Esophagus squamous epithelium (tissue), 5 donors: ENCODE data around the gene ARHGAP26. TPM values are rescaled to one million over a fixed set of nuclear protein-coding genes. Genes with fewer than 3 reads are reported as not detected.

Experiments used
- DNase-seq: peaks from one replicate; lab custom pipeline; 2025; lab: John Stamatoyannopoulos, UW
- H3K27ac ChIP-seq, 4 donors: fragments of 200-600 bp; sonication (generic); one replicate each; pipeline ENCODE4 v1.5.1; 2016 to 2019; ENCODE audit warnings: mild to moderate bottlenecking in 1 of 4
- H3K27me3 ChIP-seq, 4 donors: fragments of 200-600 bp; sonication (generic); 1 replicate in 3 of 4; 2 replicates in 1 of 4; pipeline versions ENCODE4 v1.5.1 to v1.6.0; 2017 to 2021; ENCODE audit warnings: antibody characterized with exemption in 1 of 4
- H3K36me3 ChIP-seq, 3 donors: fragments of 200-600 bp; sonication (generic); one replicate each; pipeline ENCODE4 v1.5.1; 2016 to 2019
- H3K4me1 ChIP-seq, 3 donors: fragments of 200-600 bp; sonication (generic); one replicate each; pipeline ENCODE4 v1.5.1; 2017 to 2019
- H3K4me3 ChIP-seq, 4 donors: fragments of 200-600 bp; sonication (generic); 1 replicate in 3 of 4; 2 replicates in 1 of 4; pipeline ENCODE4 v1.5.1; 2016 to 2019; ENCODE audit warnings: mild to moderate bottlenecking in 2 of 4, moderate library complexity in 1 of 4
- H3K9me3 ChIP-seq, 3 donors: fragments of 200-600 bp; sonication (generic); one replicate each; pipeline ENCODE4 v1.5.1; 2016 to 2019
- CTCF ChIP-seq, 6 experiments: fragments of 450-650 bp in 4 of 6; fragments of 200-600 bp in 2 of 6; sonication (generic) in 2 of 6; IDR thresholded peaks; one replicate each; pipeline ENCODE4 v1.5.1; 2016 to 2019; ENCODE audit warnings: antibody characterized with exemption in 6 of 6, mild to moderate bottlenecking in 4 of 6, moderate library complexity in 4 of 6
- POLR2A ChIP-seq, 4 donors: fragments of 450-650 bp; IDR thresholded peaks; one replicate each; pipeline ENCODE4 v1.6.1; 2017; ENCODE audit warnings: antibody characterized with exemption in 4 of 4, mild to moderate bottlenecking in 4 of 4, moderate library complexity in 3 of 4
- WGBS, 2 donors: methylation state at CpG; one replicate each; pipeline ENCODE4 v1.1.5; 2018; 5-methylcytosine and 5-hydroxymethylcytosine counted together
- intact Hi-C: fragments of 100-400 bp; cut with DNase I; formaldehyde crosslinking; loops from one replicate; pipeline ENCODE4 v1.15.0; 2022
- total RNA-seq, 4 donors: library from RNA; depleted of rRNA; stranded (reverse); fragments of >200 nt; gene quantifications; one replicate each; pipeline ENCODE4 v1.1.0, GENCODE V29; 2016
- donor health status: DM: yes; HTN: yes; CAD: no.

The ARHGAP26 gene
- total RNA-seq, 4 donors from 2014 or later = 4.4 to 18.7 (median 15.4) TPM

- Histone ChIP-seq H3K36me3 (no peaks in the 10 kb centered on the region), H3K27ac (no peak overlapping the region), H3K4me1 (peaks cover 0 to 18% (median 2%) of the 10 kb centered on the region in 3 donors), H3K27me3 (no peaks in the 10 kb centered on the region), H3K9me3 (no peaks in the 10 kb centered on the region), H3K4me3 (no peak overlapping the region)
- 90 to 95% methylated on average over 3 of the region's 3 CpGs for WGBS, 2 donors
- TF ChIP-seq CTCF (IDR thresholded peaks at IDR 0.05) (no peak), POLR2A (IDR thresholded peaks at IDR 0.05) (no peak)
- no peak for DNase-seq
- intact Hi-C loops = no loop called here
These were observed 350.9 kb downstream of the ARHGAP26 start for GRCh38 chr5:143121135-143121475.

- H3K36me3 ChIP-seq = no peaks in the 10 kb centered on the region
- H3K4me3 ChIP-seq = no peak overlapping the region
- H3K4me1 ChIP-seq = peaks cover 0 to 33% (median 9%) of the 10 kb centered on the region in 3 donors
- TF ChIP-seq POLR2A (IDR thresholded peaks at IDR 0.05) (no peak), CTCF (IDR thresholded peaks at IDR 0.05) (no peak)
- no peaks in the 10 kb centered on the region for H3K27me3 ChIP-seq
- no peak overlapping the region for H3K27ac ChIP-seq
- WGBS, 2 donors = 88 to 94% methylated on average over 3 of the region's 3 CpGs
- DNase-seq = no peak
- no peaks in the 10 kb centered on the region for H3K9me3 ChIP-seq
- intact Hi-C loops = no loop called here
These were observed 354.4 kb downstream of the ARHGAP26 start for GRCh38 chr5:143124593-143124992.

GRCh38 chr5:143126174-143127019 lies 356.2 kb downstream of the ARHGAP26 start:
- no peaks in the 10 kb centered on the region for H3K27me3 ChIP-seq
- no peak overlapping the region for H3K27ac ChIP-seq
- intact Hi-C loops = no loop called here
- peaks cover 0 to 30% (median 9%) of the 10 kb centered on the region in 3 donors for H3K4me1 ChIP-seq
- no peaks in the 10 kb centered on the region for H3K9me3 ChIP-seq
- 71 to 77% methylated on average over 3 of the region's 3 CpGs for WGBS, 2 donors
- H3K4me3 ChIP-seq = no peak overlapping the region
- no peak for TF ChIP-seq CTCF (IDR thresholded peaks at IDR 0.05)
- no peak for TF ChIP-seq POLR2A (IDR thresholded peaks at IDR 0.05)
- no peaks in the 10 kb centered on the region for H3K36me3 ChIP-seq
- no peak for DNase-seq

- WGBS, 2 donors = 71 to 73% methylated on average over 7 of the region's 7 CpGs
- no peak for DNase-seq
- intact Hi-C loops = no loop called here
- TF ChIP-seq POLR2A (IDR thresholded peaks at IDR 0.05) = no peak
- TF ChIP-seq CTCF (IDR thresholded peaks at IDR 0.05) = no peak
- Histone ChIP-seq H3K4me1 (peaks cover 0 to 31% (median 9%) of the 10 kb centered on the region in 3 donors), H3K27ac (peak overlapping the region in 2 of 4 donors; percentile 23 to 46), H3K9me3 (no peaks in the 10 kb centered on the region), H3K4me3 (no peak overlapping the region), H3K27me3 (no peaks in the 10 kb centered on the region), H3K36me3 (no peaks in the 10 kb centered on the region)
These were observed 358.4 kb downstream of the ARHGAP26 start for GRCh38 chr5:143128412-143129071.

- Histone ChIP-seq H3K27ac (no peak overlapping the region), H3K9me3 (no peaks in the 10 kb centered on the region), H3K4me3 (no peak overlapping the region), H3K36me3 (no peaks in the 10 kb centered on the region), H3K27me3 (no peaks in the 10 kb centered on the region), H3K4me1 (peaks cover 0 to 37% (median 14%) of the 10 kb centered on the region in 3 donors)
- intact Hi-C loops = no loop called here
- no peak for DNase-seq
- no peak for TF ChIP-seq POLR2A (IDR thresholded peaks at IDR 0.05)
- no peak for TF ChIP-seq CTCF (IDR thresholded peaks at IDR 0.05)
- 92 to 93% methylated on average over 3 of the region's 3 CpGs for WGBS, 2 donors
These were observed 359.0 kb downstream of the ARHGAP26 start for GRCh38 chr5:143129203-143129602.
